ENCODE results near the gene HGS.

GRCh38 chr17:81693509-81694210, 9.8 kb downstream of the HGS start:
- TF ChIP-seq CTCF (IDR thresholded peaks at IDR 0.05; ENCODE audit: poor library complexity) (no peak), EZH2 (IDR thresholded peaks at IDR 0.05; ENCODE audit: borderline replicate concordance) (no peak), EZH2phosphoT487 (IDR thresholded peaks at IDR 0.05; ENCODE audit: low read depth, severe bottlenecking, unreplicated experiment) (no peak)
